ENCODE measurements around the gene TPPP3. TPM values are rescaled to one million over a fixed set of nuclear protein-coding genes. Genes with fewer than 3 reads are reported as not detected.

The TPPP3 gene
- total RNA-seq, 1 experiment from 2014 or later = not detected

DNA sequence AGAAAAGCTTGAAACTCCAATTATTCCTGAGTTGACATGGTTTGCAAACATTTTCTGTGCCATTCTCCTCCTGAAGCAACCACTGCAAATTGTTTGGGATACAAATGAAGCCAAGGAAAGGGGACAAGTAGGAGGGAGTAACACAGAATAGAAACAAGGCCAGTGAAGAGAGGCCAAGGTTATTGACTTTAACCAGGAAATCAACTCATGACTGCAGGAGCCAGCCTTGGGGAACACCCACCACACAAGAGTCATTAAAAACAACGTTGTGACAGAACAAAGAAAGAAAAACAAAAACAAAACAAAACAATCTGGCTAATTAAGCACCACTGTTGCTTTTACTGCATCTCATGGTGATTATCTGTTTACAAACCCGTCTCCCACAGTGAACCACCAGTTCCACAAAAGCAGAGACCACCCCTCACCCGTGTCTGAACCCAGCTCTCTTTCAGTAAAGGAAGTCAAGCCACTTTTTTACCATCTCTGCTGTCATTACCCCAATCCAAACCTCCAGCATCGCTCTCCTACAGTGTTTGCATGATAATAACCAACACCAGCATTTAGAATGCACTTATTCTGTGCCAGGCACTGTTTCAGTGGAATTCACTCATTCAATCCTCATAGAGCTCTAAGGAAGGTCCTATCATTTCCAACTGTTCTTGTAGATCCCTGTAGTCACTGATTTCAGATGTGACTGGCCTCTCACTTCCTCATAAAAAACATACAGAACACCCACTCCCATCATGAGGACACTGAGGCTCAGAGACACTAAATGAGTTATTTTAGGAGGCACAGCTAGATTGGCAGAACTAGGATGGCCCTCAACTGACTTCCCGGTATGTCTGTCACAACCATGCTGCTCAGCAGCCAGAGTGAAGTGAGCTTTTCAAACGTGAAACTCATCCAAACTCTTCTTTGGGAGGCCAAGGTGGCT is 20.9 kb upstream of the TPPP3 start:
- no peak overlapping the region for H2AFZ ChIP-seq (ENCODE audit: low read length)
- no peaks in the 10 kb centered on the region for H3K9me2 ChIP-seq (replicated peaks; ENCODE audit: insufficient read depth, low read length)
- DNase-seq = no peak
- no peak overlapping the region for H3K27ac ChIP-seq (ENCODE audit: low read length)
- H3K4me1 ChIP-seq (ENCODE audit: low read length) = no peaks in the 10 kb centered on the region
- no peaks in the 10 kb centered on the region for H3K9me3 ChIP-seq (ENCODE audit: low read length)
- no peak overlapping the region for H3K4me3 ChIP-seq (ENCODE audit: low read length)
- H3K27me3 ChIP-seq (ENCODE audit: low read length) = no peaks in the 10 kb centered on the region
- no peak overlapping the region for H3K9ac ChIP-seq (ENCODE audit: low read length)
- H4K20me1 ChIP-seq (ENCODE audit: insufficient read depth, low read depth, low read length) = no peaks in the 10 kb centered on the region
- H3K4me2 ChIP-seq (ENCODE audit: low read depth, low read length, poor library complexity, severe bottlenecking) = no peak overlapping the region
- no peaks in the 10 kb centered on the region for H3K79me2 ChIP-seq (ENCODE audit: low read length)
- no peaks in the 10 kb centered on the region for H3K36me3 ChIP-seq (ENCODE audit: insufficient read depth, low read length)

DNA sequence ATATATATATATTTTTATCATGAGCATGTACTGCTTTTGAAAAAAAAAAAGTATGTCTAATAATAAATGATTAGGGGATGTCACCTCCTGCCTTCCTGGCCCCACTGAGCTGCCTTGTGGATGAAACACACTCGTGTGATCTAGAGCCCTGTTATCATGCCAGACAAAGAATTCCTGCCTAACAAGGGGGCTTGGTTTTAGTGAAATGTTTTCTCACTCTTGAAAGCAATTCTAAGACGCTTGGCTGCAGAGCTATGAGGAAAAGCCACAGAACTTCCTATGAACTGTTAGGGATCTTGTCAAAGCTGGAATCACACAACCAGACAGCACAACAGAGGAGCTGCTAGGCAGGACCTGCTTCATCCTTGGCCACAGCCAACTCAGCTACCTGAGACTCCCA is 19.0 kb upstream of the TPPP3 start:
- H3K36me3 ChIP-seq (ENCODE audit: insufficient read depth, low read length) = no peaks in the 10 kb centered on the region
- no peaks in the 10 kb centered on the region for H3K4me1 ChIP-seq (ENCODE audit: low read length)
- no peak for DNase-seq
- no peaks in the 10 kb centered on the region for H3K79me2 ChIP-seq (ENCODE audit: low read length)
- no peaks in the 10 kb centered on the region for H3K9me2 ChIP-seq (replicated peaks; ENCODE audit: insufficient read depth, low read length)
- H3K9ac ChIP-seq (ENCODE audit: low read length) = no peak overlapping the region
- H4K20me1 ChIP-seq (ENCODE audit: insufficient read depth, low read depth, low read length) = no peaks in the 10 kb centered on the region
- no peak overlapping the region for H3K27ac ChIP-seq (ENCODE audit: low read length)
- H3K4me3 ChIP-seq (ENCODE audit: low read length) = no peak overlapping the region
- H3K4me2 ChIP-seq (ENCODE audit: low read depth, low read length, poor library complexity, severe bottlenecking) = no peak overlapping the region
- no peaks in the 10 kb centered on the region for H3K9me3 ChIP-seq (ENCODE audit: low read length)
- H2AFZ ChIP-seq (ENCODE audit: low read length) = no peak overlapping the region
- no peaks in the 10 kb centered on the region for H3K27me3 ChIP-seq (ENCODE audit: low read length)

DNA sequence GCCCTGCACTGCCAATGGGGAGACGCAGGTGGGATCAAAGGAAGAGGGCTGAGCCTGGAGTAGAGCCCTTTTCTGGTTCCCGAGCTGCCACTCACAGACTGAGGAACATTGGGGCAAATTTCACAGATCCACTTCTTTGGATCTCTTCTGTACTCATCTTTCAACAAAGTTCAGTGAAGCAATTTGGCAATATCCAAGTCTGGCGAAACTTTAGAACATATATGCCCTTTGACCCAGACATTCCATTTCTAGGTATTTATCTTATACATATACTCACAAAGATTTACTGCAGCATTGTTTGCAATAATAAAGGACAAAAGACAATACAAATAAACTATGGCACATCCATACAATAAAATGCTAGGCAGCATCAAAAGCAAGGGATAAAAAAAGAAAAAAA is 18.0 kb upstream of the TPPP3 start:
- H3K4me3 ChIP-seq (ENCODE audit: low read length) = no peak overlapping the region
- no peak overlapping the region for H3K4me2 ChIP-seq (ENCODE audit: low read depth, low read length, poor library complexity, severe bottlenecking)
- H4K20me1 ChIP-seq (ENCODE audit: insufficient read depth, low read depth, low read length) = no peaks in the 10 kb centered on the region
- no peaks in the 10 kb centered on the region for H3K9me2 ChIP-seq (replicated peaks; ENCODE audit: insufficient read depth, low read length)
- H2AFZ ChIP-seq (ENCODE audit: low read length) = no peak overlapping the region
- no peaks in the 10 kb centered on the region for H3K36me3 ChIP-seq (ENCODE audit: insufficient read depth, low read length)
- no peaks in the 10 kb centered on the region for H3K27me3 ChIP-seq (ENCODE audit: low read length)
- H3K9ac ChIP-seq (ENCODE audit: low read length) = no peak overlapping the region
- DNase-seq = no peak
- no peaks in the 10 kb centered on the region for H3K9me3 ChIP-seq (ENCODE audit: low read length)
- no peak overlapping the region for H3K27ac ChIP-seq (ENCODE audit: low read length)
- H3K4me1 ChIP-seq (ENCODE audit: low read length) = no peaks in the 10 kb centered on the region
- H3K79me2 ChIP-seq (ENCODE audit: low read length) = no peaks in the 10 kb centered on the region

DNA sequence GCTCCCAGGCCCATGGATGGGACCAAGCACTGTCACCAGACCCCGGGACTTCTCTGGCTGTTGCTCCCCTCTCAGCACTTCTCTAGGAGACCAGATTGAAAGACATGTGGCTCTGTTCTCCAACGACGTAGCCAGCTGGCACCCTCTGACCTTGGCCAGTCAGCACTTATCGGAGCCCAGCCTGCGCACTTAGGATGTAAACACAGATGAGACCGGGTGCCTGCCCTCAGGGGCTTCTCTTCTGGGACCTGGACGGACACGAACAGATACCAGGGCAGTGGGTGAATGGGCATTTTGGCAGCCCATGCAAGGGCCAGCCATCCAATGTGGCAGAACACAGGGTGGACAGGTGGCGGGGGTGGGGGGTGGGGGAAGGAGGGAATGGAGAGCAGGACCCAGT is 16.3 kb upstream of the TPPP3 start:
- Histone ChIP-seq H3K9me2 (replicated peaks; ENCODE audit: insufficient read depth, low read length) (no peaks in the 10 kb centered on the region), H3K4me3 (ENCODE audit: low read length) (no peak overlapping the region), H3K79me2 (ENCODE audit: low read length) (no peaks in the 10 kb centered on the region), H3K27ac (ENCODE audit: low read length) (no peak overlapping the region), H4K20me1 (ENCODE audit: insufficient read depth, low read depth, low read length) (no peaks in the 10 kb centered on the region), H3K9me3 (ENCODE audit: low read length) (no peaks in the 10 kb centered on the region), H3K4me1 (ENCODE audit: low read length) (no peaks in the 10 kb centered on the region), H3K27me3 (ENCODE audit: low read length) (no peaks in the 10 kb centered on the region), H3K36me3 (ENCODE audit: insufficient read depth, low read length) (no peaks in the 10 kb centered on the region), H3K9ac (ENCODE audit: low read length) (no peak overlapping the region), H2AFZ (ENCODE audit: low read length) (no peak overlapping the region), H3K4me2 (ENCODE audit: low read depth, low read length, poor library complexity, severe bottlenecking) (no peak overlapping the region)
- DNase-seq = no peak

DNA sequence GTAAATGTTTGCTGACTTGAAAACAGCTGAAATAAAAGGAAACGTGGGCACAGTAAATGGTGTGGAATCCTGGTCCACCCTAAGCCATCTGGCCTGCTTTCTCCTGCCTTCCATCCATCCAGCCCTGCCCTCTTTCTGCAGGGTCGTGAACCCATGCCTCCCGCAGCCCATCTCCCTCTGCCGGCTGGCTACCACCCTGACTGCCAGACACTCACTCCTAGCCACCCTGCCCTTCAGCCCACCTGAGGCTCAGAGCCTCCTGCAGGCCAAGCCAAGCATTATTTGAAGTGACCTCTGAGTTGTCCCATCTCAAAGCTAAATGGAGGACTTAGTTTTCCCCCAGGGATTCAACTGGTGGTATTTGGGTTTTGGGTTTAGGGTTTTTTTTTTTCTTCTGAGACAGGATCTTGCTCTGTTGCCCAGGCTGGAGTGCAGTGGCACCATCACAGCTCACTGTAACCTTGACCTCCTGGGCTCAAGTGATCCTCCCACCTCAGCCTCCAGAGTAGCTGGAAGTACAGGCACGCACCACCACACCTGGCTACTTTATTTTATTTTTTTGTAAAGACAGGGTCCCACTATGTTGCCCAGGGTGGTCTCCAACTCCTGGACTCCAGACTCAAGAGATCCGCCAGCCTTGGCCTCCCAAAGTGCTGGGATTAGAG is 14.6 kb upstream of the TPPP3 start:
- Histone ChIP-seq H3K9me3 (ENCODE audit: low read length) (no peaks in the 10 kb centered on the region), H4K20me1 (ENCODE audit: insufficient read depth, low read depth, low read length) (no peaks in the 10 kb centered on the region), H2AFZ (ENCODE audit: low read length) (no peak overlapping the region), H3K79me2 (ENCODE audit: low read length) (no peaks in the 10 kb centered on the region), H3K4me3 (ENCODE audit: low read length) (no peak overlapping the region), H3K27ac (ENCODE audit: low read length) (no peak overlapping the region), H3K36me3 (ENCODE audit: insufficient read depth, low read length) (no peaks in the 10 kb centered on the region), H3K9me2 (replicated peaks; ENCODE audit: insufficient read depth, low read length) (no peaks in the 10 kb centered on the region), H3K4me1 (ENCODE audit: low read length) (no peaks in the 10 kb centered on the region), H3K9ac (ENCODE audit: low read length) (no peak overlapping the region), H3K4me2 (ENCODE audit: low read depth, low read length, poor library complexity, severe bottlenecking) (no peak overlapping the region), H3K27me3 (ENCODE audit: low read length) (no peaks in the 10 kb centered on the region)
- no peak for DNase-seq

DNA sequence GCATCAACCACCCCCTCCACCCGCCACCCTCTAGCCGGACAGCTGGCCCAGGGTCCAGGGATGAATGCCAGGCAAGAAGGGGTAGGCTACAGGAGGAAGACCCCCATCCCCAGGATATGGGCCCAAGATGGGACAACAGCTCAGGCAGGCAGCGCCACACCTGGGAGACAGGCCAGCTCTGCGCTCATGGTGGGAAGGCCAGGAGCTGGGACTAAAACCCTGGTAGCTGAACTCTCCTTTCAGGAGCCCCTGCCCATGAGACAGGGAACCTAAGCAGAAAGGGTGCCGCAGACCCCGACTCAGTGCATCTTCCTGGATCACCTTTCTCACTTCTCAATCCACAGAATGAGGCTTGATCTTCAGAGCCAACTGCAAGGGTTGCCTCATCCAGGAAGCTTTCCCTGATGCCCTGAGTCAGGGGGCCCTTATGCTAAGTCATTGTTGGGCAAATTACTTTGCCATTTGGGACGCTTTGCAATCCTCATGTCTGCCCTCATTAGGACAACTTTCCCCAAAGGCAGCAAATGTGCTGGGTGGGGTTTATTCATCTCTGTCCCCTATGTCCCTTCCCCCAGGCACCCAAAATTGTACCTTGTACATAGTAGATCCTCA is 14.0 kb upstream of the TPPP3 start:
- no peak overlapping the region for H3K27ac ChIP-seq (ENCODE audit: low read length)
- no peak overlapping the region for H3K9ac ChIP-seq (ENCODE audit: low read length)
- no peaks in the 10 kb centered on the region for H4K20me1 ChIP-seq (ENCODE audit: insufficient read depth, low read depth, low read length)
- H3K9me3 ChIP-seq (ENCODE audit: low read length) = no peaks in the 10 kb centered on the region
- DNase-seq = no peak
- H3K4me1 ChIP-seq (ENCODE audit: low read length) = no peaks in the 10 kb centered on the region
- H3K36me3 ChIP-seq (ENCODE audit: insufficient read depth, low read length) = no peaks in the 10 kb centered on the region
- H3K4me3 ChIP-seq (ENCODE audit: low read length) = no peak overlapping the region
- no peaks in the 10 kb centered on the region for H3K27me3 ChIP-seq (ENCODE audit: low read length)
- no peaks in the 10 kb centered on the region for H3K9me2 ChIP-seq (replicated peaks; ENCODE audit: insufficient read depth, low read length)
- H3K79me2 ChIP-seq (ENCODE audit: low read length) = no peaks in the 10 kb centered on the region
- H2AFZ ChIP-seq (ENCODE audit: low read length) = no peak overlapping the region
- no peak overlapping the region for H3K4me2 ChIP-seq (ENCODE audit: low read depth, low read length, poor library complexity, severe bottlenecking)

DNA sequence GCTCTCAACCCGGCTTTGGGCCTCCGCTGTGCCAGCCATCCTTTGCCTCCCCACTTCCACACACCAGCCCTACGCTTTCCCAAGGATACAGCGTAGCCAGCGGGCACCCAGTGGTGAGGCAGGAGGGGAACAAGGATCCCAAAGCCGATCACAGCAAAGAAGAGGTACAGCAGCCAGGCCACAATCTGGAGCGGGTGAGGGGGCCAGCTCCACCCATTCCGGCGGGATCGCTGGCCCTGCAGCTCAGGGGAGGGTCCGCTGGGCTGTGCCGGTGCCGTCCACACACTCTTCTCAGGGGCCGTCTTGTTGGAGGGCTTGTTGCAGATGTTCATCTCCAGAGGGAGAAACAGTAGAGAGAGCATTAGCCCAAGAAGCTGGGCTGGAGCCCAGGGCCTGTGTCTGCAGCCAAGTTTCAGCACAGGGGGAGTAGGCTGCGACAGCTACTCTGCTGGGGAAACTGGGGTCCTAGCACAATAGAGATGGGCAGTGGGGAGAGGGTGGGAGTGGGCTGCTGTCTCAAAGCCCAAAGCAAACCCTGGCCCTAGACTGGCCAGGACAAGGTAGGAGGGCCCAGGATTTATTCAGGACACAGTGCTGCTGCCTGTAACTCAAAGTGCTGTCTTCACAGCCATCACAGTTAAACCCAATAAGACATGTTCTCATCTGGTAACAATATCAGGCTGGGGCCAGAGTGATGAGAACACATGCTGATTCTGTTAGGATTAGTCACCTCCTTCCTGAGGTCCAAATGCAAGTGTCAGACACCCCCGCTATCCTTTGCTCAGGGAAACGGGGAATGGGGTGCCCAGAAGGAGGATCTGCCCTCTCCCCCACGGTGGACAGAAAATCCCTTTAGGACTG is 13.0 kb upstream of the TPPP3 start:
- Histone ChIP-seq H3K4me2 (ENCODE audit: low read depth, low read length, poor library complexity, severe bottlenecking) (no peak overlapping the region), H3K4me1 (ENCODE audit: low read length) (no peaks in the 10 kb centered on the region), H3K27me3 (ENCODE audit: low read length) (no peaks in the 10 kb centered on the region), H3K4me3 (ENCODE audit: low read length) (no peak overlapping the region), H3K9ac (ENCODE audit: low read length) (no peak overlapping the region), H4K20me1 (ENCODE audit: insufficient read depth, low read depth, low read length) (no peaks in the 10 kb centered on the region), H3K27ac (ENCODE audit: low read length) (no peak overlapping the region), H3K79me2 (ENCODE audit: low read length) (no peaks in the 10 kb centered on the region), H3K9me2 (replicated peaks; ENCODE audit: insufficient read depth, low read length) (no peaks in the 10 kb centered on the region), H3K9me3 (ENCODE audit: low read length) (no peaks in the 10 kb centered on the region), H3K36me3 (ENCODE audit: insufficient read depth, low read length) (no peaks in the 10 kb centered on the region), H2AFZ (ENCODE audit: low read length) (no peak overlapping the region)
- DNase-seq = no peak

Data from Karpas-422 (cell line).